Karpas-422 (cell line): ENCODE data around the gene SLC16A11. TPM values are rescaled to one million over a fixed set of nuclear protein-coding genes. Genes with fewer than 3 reads are reported as not detected.

Source experiments
- DNase-seq: peaks from one replicate; pipeline ENCODE4 v3.0.0-alpha.2; 2015
- H2AFZ ChIP-seq: fragments of 200-600 bp; sonication (generic); 2 replicates; pipeline ENCODE4 v1.6.1; 2014; ENCODE audit warnings: antibody characterized with exemption, low read length, mixed read lengths
- H3K27ac ChIP-seq: fragments of 200-600 bp; sonication (generic); 2 replicates; pipeline ENCODE4 v1.5.1; 2014; ENCODE audit warnings: mild to moderate bottlenecking, low read length, moderate library complexity
- H3K27me3 ChIP-seq: fragments of 200-600 bp; sonication (generic); 2 replicates; pipeline ENCODE4 v1.6.1; 2014; ENCODE audit warnings: low read length, mixed read lengths
- H3K36me3 ChIP-seq: fragments of 200-600 bp; sonication (generic); 2 replicates; pipeline ENCODE4 v1.6.1; 2014; ENCODE audit warnings: low read length, mixed read lengths; ENCODE audit not compliant: insufficient read depth
- H3K4me1 ChIP-seq: fragments of 200-600 bp; sonication (generic); 2 replicates; pipeline ENCODE4 v1.6.1; 2014; ENCODE audit warnings: mild to moderate bottlenecking, low read length, mixed read lengths
- H3K4me2 ChIP-seq: fragments of 200-600 bp; sonication (generic); 2 replicates; pipeline ENCODE4 v1.6.1; 2014; ENCODE audit warnings: low read length, low read depth, mild to moderate bottlenecking; ENCODE audit not compliant: poor library complexity, severe bottlenecking
- H3K4me3 ChIP-seq: fragments of 200-600 bp; sonication (generic); 2 replicates; pipeline ENCODE4 v1.5.1; 2014; ENCODE audit warnings: mild to moderate bottlenecking, antibody characterized with exemption, low read length, mixed read lengths
- H3K79me2 ChIP-seq: fragments of 200-600 bp; sonication (generic); 2 replicates; pipeline ENCODE4 v1.6.1; 2014; ENCODE audit warnings: mild to moderate bottlenecking, low read length, mixed read lengths
- H3K9ac ChIP-seq: fragments of 200-600 bp; sonication (generic); 2 replicates; pipeline ENCODE4 v1.6.0; 2014; ENCODE audit warnings: low read length
- H3K9me2 ChIP-seq: fragments of 200-600 bp; sonication (generic), shearing (Covaris generic); replicated peaks from 2 replicates; pipeline ENCODE4 v1.6.0; 2014; ENCODE audit warnings: mild to moderate bottlenecking, low read length, moderate library complexity; ENCODE audit not compliant: insufficient read depth
- H3K9me3 ChIP-seq: fragments of 300-700, 200-600 bp; sonication (generic); 2 replicates; pipeline ENCODE4 v1.6.1; 2014; ENCODE audit warnings: low read length, mixed read lengths
- H4K20me1 ChIP-seq: fragments of 200-600 bp; sonication (generic); 2 replicates; pipeline ENCODE4 v1.6.1; 2014; ENCODE audit warnings: mild to moderate bottlenecking, antibody characterized with exemption, low read length, low read depth; ENCODE audit not compliant: insufficient read depth
- total RNA-seq: library from RNA; depleted of rRNA; stranded (reverse); fragments of >200 nt; shearing (Covaris generic); gene quantifications from 2 replicates; pipeline ENCODE4 v1.2.3, GENCODE V29; 2014; ENCODE audit warnings: low replicate concordance

SLC16A11 gene
- total RNA-seq, 1 experiment from 2014 or later, result not detected

- Histone ChIP-seq H3K9me3 (no peaks in the 10 kb centered on the region), H3K9me2 (no peaks in the 10 kb centered on the region), H3K36me3 (peaks cover 15% of the 10 kb centered on the region; the same call in 1 of the 2 replicates), H2AFZ (no peak overlapping the region), H4K20me1 (no peaks in the 10 kb centered on the region), H3K4me2 (no peak overlapping the region), H3K27me3 (no peaks in the 10 kb centered on the region), H3K79me2 (peaks cover 14% of the 10 kb centered on the region; the same call in 1 of the 2 replicates), H3K4me1 (peaks cover 4% of the 10 kb centered on the region; the same call in 1 of the 2 replicates), H3K9ac (no peak overlapping the region), H3K4me3 (no peak overlapping the region), H3K27ac (no peak overlapping the region)
- DNase-seq, result no peak
These were observed 41.4 kb downstream of the SLC16A11 start for GRCh38 chr17:7002288-7003047.

- Histone ChIP-seq H4K20me1 (no peaks in the 10 kb centered on the region), H2AFZ (no peak overlapping the region), H3K4me3 (no peak overlapping the region), H3K4me2 (no peak overlapping the region), H3K9me3 (no peaks in the 10 kb centered on the region), H3K79me2 (peaks cover 8% of the 10 kb centered on the region; the same call in 1 of the 2 replicates), H3K4me1 (peaks cover 4% of the 10 kb centered on the region; the same call in 1 of the 2 replicates), H3K27ac (no peak overlapping the region), H3K36me3 (peaks cover 15% of the 10 kb centered on the region; the same call in 1 of the 2 replicates), H3K27me3 (no peaks in the 10 kb centered on the region), H3K9ac (no peak overlapping the region), H3K9me2 (no peaks in the 10 kb centered on the region)
- no peak for DNase-seq
These were observed 42.5 kb downstream of the SLC16A11 start for GRCh38 chr17:7001318-7001961.

- no peak for DNase-seq
- Histone ChIP-seq H3K27ac (no peak overlapping the region), H4K20me1 (no peaks in the 10 kb centered on the region), H2AFZ (no peak overlapping the region), H3K79me2 (peaks cover 8% of the 10 kb centered on the region; the same call in 1 of the 2 replicates), H3K9ac (no peak overlapping the region), H3K4me2 (no peak overlapping the region), H3K9me3 (no peaks in the 10 kb centered on the region), H3K9me2 (no peaks in the 10 kb centered on the region), H3K4me3 (no peak overlapping the region), H3K27me3 (no peaks in the 10 kb centered on the region), H3K36me3 (peaks cover 15% of the 10 kb centered on the region; the same call in 1 of the 2 replicates), H3K4me1 (no peaks in the 10 kb centered on the region)
These were observed 44.9 kb downstream of the SLC16A11 start for GRCh38 chr17:6998855-6999508.

- no peaks in the 10 kb centered on the region for H4K20me1 ChIP-seq
- H3K9ac ChIP-seq, result no peak overlapping the region
- DNase-seq, result no peak
- no peak overlapping the region for H2AFZ ChIP-seq
- no peak overlapping the region for H3K27ac ChIP-seq
- peaks cover 9% of the 10 kb centered on the region; the same call in 1 of the 2 replicates for H3K36me3 ChIP-seq
- H3K9me3 ChIP-seq, result no peaks in the 10 kb centered on the region
- H3K79me2 ChIP-seq, result no peaks in the 10 kb centered on the region
- no peaks in the 10 kb centered on the region for H3K9me2 ChIP-seq
- H3K4me3 ChIP-seq, result no peak overlapping the region
- H3K4me1 ChIP-seq, result no peaks in the 10 kb centered on the region
- H3K27me3 ChIP-seq, result no peaks in the 10 kb centered on the region
- H3K4me2 ChIP-seq, result no peak overlapping the region
These were observed 46.7 kb downstream of the SLC16A11 start for GRCh38 chr17:6997171-6997570.

- H3K4me3 ChIP-seq, result no peak overlapping the region
- H3K9me2 ChIP-seq, result no peaks in the 10 kb centered on the region
- H3K27ac ChIP-seq, result no peak overlapping the region
- no peaks in the 10 kb centered on the region for H3K9me3 ChIP-seq
- H2AFZ ChIP-seq, result no peak overlapping the region
- no peaks in the 10 kb centered on the region for H3K4me1 ChIP-seq
- H3K27me3 ChIP-seq, result no peaks in the 10 kb centered on the region
- no peaks in the 10 kb centered on the region for H3K79me2 ChIP-seq
- 0 out of 2 replicates have a peak, but pooled peaks cover 1% of the 10 kb centered on the region for H3K36me3 ChIP-seq
- no peaks in the 10 kb centered on the region for H4K20me1 ChIP-seq
- no peak overlapping the region for H3K4me2 ChIP-seq
- H3K9ac ChIP-seq, result no peak overlapping the region
- no peak for DNase-seq
These were observed 47.5 kb downstream of the SLC16A11 start for GRCh38 chr17:6996256-6997011.

DNA sequence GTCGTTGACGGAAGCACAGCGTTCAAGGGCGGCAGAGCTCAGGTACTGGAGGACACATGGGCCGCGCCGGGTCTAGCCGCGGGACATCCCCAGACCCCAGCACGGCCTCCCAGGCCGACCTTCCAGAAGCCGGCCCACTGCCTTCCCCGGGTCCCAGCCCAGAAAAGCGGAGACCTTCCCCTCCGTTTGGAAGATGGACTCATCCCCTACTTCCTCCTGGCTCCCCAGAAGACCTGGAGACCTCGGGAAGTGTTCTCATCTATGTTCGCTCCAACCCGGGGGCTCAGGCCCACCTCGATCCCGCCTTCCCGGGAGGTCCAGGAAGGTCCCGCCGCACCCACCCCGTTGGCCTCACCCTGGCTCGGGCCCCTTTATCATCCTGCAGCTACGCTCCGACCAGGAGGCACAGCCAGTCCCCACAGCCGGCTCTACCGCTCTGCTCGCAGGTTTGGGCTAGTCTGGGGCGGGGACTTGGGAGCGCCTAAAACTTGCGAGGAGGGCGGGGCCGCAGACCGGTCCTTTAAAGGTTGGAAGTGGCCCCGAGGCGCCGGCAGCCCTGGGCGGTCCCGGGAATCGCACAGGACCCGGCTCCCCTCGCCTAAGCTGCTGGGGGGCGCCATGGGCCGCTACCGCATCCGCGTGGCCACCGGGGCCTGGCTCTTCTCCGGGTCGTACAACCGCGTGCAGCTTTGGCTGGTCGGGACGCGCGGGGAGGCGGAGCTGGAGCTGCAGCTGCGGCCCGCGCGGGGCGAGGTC is 48.2 kb downstream of the SLC16A11 start, which contains the start of gene ALOX12:
ALOX12 (plus strand) TSS at position 550 of the 756 bp plus-strand sequence; CDS start at position 619, 69 bp downstream.
- no peak within 1 kb of the TSS for H3K4me2 ChIP-seq
- no peaks in the 10 kb centered on the region for H3K9me3 ChIP-seq
- no peak within 1 kb of the TSS for H3K27ac ChIP-seq
- H3K4me3 ChIP-seq, result no peak within 1 kb of the TSS
- no peaks in the 10 kb centered on the region for H3K79me2 ChIP-seq
- H3K4me1 ChIP-seq, result no peaks in the 10 kb centered on the region
- H3K36me3 ChIP-seq, result no peaks in the 10 kb centered on the region
- DNase-seq, result no peak
- H4K20me1 ChIP-seq, result no peaks in the 10 kb centered on the region
- H2AFZ ChIP-seq, result no peak within 1 kb of the TSS
- no peaks in the 10 kb centered on the region for H3K9me2 ChIP-seq
- no peaks in the 10 kb centered on the region for H3K27me3 ChIP-seq
- no peak within 1 kb of the TSS for H3K9ac ChIP-seq

- Histone ChIP-seq H2AFZ (no peak overlapping the region), H4K20me1 (no peaks in the 10 kb centered on the region), H3K4me1 (no peaks in the 10 kb centered on the region), H3K9me2 (no peaks in the 10 kb centered on the region), H3K9me3 (no peaks in the 10 kb centered on the region), H3K9ac (no peak overlapping the region), H3K4me2 (no peak overlapping the region), H3K27ac (no peak overlapping the region), H3K27me3 (no peaks in the 10 kb centered on the region), H3K79me2 (no peaks in the 10 kb centered on the region), H3K36me3 (no peaks in the 10 kb centered on the region), H3K4me3 (no peak overlapping the region)
- no peak for DNase-seq
These were observed 49.1 kb downstream of the SLC16A11 start for GRCh38 chr17:6994666-6995256.
